ENCODE results near the gene HIGD1C. TPM values are rescaled to one million over a fixed set of nuclear protein-coding genes. Genes with fewer than 3 reads are reported as not detected.

The HIGD1C gene
- total and polyA plus RNA-seq, 2 experiments from 2014 or later: not detected

DNA sequence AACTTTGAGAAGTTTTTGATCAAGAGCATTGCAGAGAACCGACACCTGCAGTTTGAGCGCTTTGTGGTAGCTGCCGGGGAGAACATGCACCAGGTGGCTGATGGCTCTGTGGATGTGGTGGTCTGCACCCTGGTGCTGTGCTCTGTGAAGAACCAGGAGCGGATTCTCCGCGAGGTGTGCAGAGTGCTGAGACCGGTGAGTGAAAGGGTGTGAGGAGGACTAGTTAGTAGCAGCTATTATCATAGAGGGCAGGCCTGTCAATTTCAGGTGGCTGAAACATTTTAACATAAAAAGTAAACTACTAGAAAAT is 27.0 kb upstream of the HIGD1C start:
- Histone ChIP-seq H3K36me3 (ENCODE audit: insufficient read depth) (no peaks in the 10 kb centered on the region), H3K4me1 (ENCODE audit: insufficient read depth) (peaks cover 69% of the 10 kb centered on the region), H3K27ac (ENCODE audit: low read depth) (no peak overlapping the region), H3K27me3 (ENCODE audit: insufficient read depth) (no peaks in the 10 kb centered on the region), H3K4me3 (peak overlapping the region; percentile 63), H3F3A (replicated peaks; ENCODE audit: low read depth) (0 out of 2 replicates have a peak, but pooled peaks cover 16% of the 10 kb centered on the region), H2AFZ (no peak overlapping the region), H4K20me1 (replicated peaks; ENCODE audit: insufficient read depth) (no peaks in the 10 kb centered on the region), H3K79me2 (replicated peaks; ENCODE audit: insufficient read depth) (peaks cover 48% of the 10 kb centered on the region), H3K4me2 (peak overlapping the region; percentile 91), H3K9me2 (ENCODE audit: insufficient read depth) (no peaks in the 10 kb centered on the region)
- TF ChIP-seq POLR2AphosphoS5 (IDR thresholded peaks at IDR 0.05; ENCODE audit: low read depth): 0 out of 2 replicates have a peak, but pooled peaks have one; percentile 1
- no peak for TF ChIP-seq STAT1 (IDR thresholded peaks at IDR 0.05; ENCODE audit: unreplicated experiment)
- TF ChIP-seq ZNF114 (CRISPR knock-in tag; IDR thresholded peaks at IDR 0.05): no peak
- TF ChIP-seq, protein P1, sequence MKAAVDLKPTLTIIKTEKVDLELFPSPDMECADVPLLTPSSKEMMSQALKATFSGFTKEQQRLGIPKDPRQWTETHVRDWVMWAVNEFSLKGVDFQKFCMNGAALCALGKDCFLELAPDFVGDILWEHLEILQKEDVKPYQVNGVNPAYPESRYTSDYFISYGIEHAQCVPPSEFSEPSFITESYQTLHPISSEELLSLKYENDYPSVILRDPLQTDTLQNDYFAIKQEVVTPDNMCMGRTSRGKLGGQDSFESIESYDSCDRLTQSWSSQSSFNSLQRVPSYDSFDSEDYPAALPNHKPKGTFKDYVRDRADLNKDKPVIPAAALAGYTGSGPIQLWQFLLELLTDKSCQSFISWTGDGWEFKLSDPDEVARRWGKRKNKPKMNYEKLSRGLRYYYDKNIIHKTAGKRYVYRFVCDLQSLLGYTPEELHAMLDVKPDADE (IDR thresholded peaks at IDR 0.05): no peak
- TF ChIP-seq JUNB (IDR thresholded peaks at IDR 0.05; ENCODE audit: unreplicated experiment): no peak
- H3K4me1 Mint-ChIP-seq: peaks cover 47% of the 10 kb centered on the region
- no peaks in the 10 kb centered on the region for H3K9me3 Mint-ChIP-seq
- peaks cover 6% of the 10 kb centered on the region; the same call in 1 of the 3 replicates for H3K36me3 Mint-ChIP-seq (ENCODE audit: low read depth)
- H3K27ac Mint-ChIP-seq: peak overlapping the region; percentile 76; the same call in 1 of the 2 replicates
- ATAC-seq (peak; percentile 55), DNase-seq (ENCODE audit: low spot score) (peak; percentile 38)
- H3K4me3 Mint-ChIP-seq: peak overlapping the region; percentile 82
- H3K27me3 Mint-ChIP-seq (ENCODE audit: insufficient read depth, low read depth, poor library complexity): peaks cover 4% of the 10 kb centered on the region

DNA sequence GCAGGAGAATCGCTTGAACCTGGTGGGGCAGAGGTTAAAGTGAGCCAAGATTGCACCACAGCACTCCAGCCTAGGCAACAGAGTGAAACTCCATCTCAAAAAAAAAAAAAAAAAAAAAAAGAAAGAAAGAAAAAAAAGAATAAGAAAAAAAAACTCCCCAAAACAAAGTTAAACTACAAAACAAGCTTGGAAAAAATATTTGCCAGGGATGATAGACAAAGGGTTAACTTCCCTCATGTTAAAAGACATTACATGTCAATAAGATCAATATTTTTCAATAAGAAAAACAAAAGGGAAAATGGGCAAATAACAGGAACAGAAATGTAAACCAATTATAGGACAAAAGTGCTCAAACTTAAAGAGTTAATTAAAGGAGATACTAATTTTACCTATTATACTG is 26.4 kb upstream of the HIGD1C start:
- H3K79me2 ChIP-seq (replicated peaks; ENCODE audit: insufficient read depth): peaks cover 48% of the 10 kb centered on the region
- no peaks in the 10 kb centered on the region for H3K9me3 Mint-ChIP-seq
- no peaks in the 10 kb centered on the region for H3K36me3 ChIP-seq (ENCODE audit: insufficient read depth)
- peak overlapping the region; percentile 63 for H3K4me3 ChIP-seq
- peaks cover 50% of the 10 kb centered on the region for H3K4me1 Mint-ChIP-seq
- H3F3A ChIP-seq (replicated peaks; ENCODE audit: low read depth): 0 out of 2 replicates have a peak, but pooled peaks cover 16% of the 10 kb centered on the region
- peak overlapping the region; percentile 82 for H3K4me3 Mint-ChIP-seq
- H3K27me3 ChIP-seq (ENCODE audit: insufficient read depth): no peaks in the 10 kb centered on the region
- H3K4me2 ChIP-seq: peak overlapping the region; percentile 91
- no peak overlapping the region for H2AFZ ChIP-seq
- no peak for DNase-seq (ENCODE audit: low spot score)
- H3K27me3 Mint-ChIP-seq (ENCODE audit: insufficient read depth, low read depth, poor library complexity): peaks cover 4% of the 10 kb centered on the region
- H3K36me3 Mint-ChIP-seq (ENCODE audit: low read depth): peaks cover 10% of the 10 kb centered on the region
- ATAC-seq: no peak
- peaks cover 74% of the 10 kb centered on the region for H3K4me1 ChIP-seq (ENCODE audit: insufficient read depth)
- H4K20me1 ChIP-seq (replicated peaks; ENCODE audit: insufficient read depth): no peaks in the 10 kb centered on the region
- no peak overlapping the region for H3K27ac Mint-ChIP-seq
- no peak overlapping the region for H3K27ac ChIP-seq (ENCODE audit: low read depth)
- H3K9me2 ChIP-seq (ENCODE audit: insufficient read depth): no peaks in the 10 kb centered on the region
- TF ChIP-seq POLR2AphosphoS5 (IDR thresholded peaks at IDR 0.05; ENCODE audit: low read depth) (no peak), STAT1 (IDR thresholded peaks at IDR 0.05; ENCODE audit: unreplicated experiment) (no peak), CREB1 (CRISPR knock-in tag; IDR thresholded peaks at IDR 0.05; ENCODE audit: low read depth) (no peak), JUNB (IDR thresholded peaks at IDR 0.05; ENCODE audit: unreplicated experiment) (no peak), ZNF331 (CRISPR knock-in tag; IDR thresholded peaks at IDR 0.05; ENCODE audit: low read depth) (no peak), NANOG (IDR thresholded peaks at IDR 0.05; ENCODE audit: borderline replicate concordance) (no peak)
- TF ChIP-seq, protein P2, sequence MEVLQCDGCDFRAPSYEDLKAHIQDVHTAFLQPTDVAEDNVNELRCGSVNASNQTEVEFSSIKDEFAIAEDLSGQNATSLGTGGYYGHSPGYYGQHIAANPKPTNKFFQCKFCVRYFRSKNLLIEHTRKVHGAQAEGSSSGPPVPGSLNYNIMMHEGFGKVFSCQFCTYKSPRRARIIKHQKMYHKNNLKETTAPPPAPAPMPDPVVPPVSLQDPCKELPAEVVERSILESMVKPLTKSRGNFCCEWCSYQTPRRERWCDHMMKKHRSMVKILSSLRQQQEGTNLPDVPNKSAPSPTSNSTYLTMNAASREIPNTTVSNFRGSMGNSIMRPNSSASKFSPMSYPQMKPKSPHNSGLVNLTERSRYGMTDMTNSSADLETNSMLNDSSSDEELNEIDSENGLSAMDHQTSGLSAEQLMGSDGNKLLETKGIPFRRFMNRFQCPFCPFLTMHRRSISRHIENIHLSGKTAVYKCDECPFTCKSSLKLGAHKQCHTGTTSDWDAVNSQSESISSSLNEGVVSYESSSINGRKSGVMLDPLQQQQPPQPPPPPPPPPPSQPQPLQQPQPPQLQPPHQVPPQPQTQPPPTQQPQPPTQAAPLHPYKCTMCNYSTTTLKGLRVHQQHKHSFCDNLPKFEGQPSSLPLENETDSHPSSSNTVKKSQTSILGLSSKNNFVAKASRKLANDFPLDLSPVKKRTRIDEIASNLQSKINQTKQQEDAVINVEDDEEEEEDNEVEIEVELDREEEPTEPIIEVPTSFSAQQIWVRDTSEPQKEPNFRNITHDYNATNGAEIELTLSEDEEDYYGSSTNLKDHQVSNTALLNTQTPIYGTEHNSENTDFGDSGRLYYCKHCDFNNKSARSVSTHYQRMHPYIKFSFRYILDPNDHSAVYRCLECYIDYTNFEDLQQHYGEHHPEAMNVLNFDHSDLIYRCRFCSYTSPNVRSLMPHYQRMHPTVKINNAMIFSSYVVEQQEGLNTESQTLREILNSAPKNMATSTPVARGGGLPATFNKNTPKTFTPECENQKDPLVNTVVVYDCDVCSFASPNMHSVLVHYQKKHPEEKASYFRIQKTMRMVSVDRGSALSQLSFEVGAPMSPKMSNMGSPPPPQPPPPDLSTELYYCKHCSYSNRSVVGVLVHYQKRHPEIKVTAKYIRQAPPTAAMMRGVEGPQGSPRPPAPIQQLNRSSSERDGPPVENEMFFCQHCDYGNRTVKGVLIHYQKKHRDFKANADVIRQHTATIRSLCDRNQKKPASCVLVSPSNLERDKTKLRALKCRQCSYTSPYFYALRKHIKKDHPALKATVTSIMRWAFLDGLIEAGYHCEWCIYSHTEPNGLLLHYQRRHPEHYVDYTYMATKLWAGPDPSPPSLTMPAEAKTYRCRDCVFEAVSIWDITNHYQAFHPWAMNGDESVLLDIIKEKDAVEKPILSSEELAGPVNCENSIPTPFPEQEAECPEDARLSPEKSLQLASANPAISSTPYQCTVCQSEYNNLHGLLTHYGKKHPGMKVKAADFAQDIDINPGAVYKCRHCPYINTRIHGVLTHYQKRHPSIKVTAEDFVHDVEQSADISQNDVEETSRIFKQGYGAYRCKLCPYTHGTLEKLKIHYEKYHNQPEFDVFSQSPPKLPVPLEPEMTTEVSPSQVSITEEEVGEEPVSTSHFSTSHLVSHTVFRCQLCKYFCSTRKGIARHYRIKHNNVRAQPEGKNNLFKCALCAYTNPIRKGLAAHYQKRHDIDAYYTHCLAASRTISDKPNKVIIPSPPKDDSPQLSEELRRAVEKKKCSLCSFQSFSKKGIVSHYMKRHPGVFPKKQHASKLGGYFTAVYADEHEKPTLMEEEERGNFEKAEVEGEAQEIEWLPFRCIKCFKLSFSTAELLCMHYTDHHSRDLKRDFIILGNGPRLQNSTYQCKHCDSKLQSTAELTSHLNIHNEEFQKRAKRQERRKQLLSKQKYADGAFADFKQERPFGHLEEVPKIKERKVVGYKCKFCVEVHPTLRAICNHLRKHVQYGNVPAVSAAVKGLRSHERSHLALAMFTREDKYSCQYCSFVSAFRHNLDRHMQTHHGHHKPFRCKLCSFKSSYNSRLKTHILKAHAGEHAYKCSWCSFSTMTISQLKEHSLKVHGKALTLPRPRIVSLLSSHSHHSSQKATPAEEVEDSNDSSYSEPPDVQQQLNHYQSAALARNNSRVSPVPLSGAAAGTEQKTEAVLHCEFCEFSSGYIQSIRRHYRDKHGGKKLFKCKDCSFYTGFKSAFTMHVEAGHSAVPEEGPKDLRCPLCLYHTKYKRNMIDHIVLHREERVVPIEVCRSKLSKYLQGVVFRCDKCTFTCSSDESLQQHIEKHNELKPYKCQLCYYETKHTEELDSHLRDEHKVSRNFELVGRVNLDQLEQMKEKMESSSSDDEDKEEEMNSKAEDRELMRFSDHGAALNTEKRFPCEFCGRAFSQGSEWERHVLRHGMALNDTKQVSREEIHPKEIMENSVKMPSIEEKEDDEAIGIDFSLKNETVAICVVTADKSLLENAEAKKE (CRISPR knock-in tag; IDR thresholded peaks at IDR 0.05): no peak
- TF ChIP-seq, protein P1 (IDR thresholded peaks at IDR 0.05): no peak
- TF ChIP-seq, protein P3, sequence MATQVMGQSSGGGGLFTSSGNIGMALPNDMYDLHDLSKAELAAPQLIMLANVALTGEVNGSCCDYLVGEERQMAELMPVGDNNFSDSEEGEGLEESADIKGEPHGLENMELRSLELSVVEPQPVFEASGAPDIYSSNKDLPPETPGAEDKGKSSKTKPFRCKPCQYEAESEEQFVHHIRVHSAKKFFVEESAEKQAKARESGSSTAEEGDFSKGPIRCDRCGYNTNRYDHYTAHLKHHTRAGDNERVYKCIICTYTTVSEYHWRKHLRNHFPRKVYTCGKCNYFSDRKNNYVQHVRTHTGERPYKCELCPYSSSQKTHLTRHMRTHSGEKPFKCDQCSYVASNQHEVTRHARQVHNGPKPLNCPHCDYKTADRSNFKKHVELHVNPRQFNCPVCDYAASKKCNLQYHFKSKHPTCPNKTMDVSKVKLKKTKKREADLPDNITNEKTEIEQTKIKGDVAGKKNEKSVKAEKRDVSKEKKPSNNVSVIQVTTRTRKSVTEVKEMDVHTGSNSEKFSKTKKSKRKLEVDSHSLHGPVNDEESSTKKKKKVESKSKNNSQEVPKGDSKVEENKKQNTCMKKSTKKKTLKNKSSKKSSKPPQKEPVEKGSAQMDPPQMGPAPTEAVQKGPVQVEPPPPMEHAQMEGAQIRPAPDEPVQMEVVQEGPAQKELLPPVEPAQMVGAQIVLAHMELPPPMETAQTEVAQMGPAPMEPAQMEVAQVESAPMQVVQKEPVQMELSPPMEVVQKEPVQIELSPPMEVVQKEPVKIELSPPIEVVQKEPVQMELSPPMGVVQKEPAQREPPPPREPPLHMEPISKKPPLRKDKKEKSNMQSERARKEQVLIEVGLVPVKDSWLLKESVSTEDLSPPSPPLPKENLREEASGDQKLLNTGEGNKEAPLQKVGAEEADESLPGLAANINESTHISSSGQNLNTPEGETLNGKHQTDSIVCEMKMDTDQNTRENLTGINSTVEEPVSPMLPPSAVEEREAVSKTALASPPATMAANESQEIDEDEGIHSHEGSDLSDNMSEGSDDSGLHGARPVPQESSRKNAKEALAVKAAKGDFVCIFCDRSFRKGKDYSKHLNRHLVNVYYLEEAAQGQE (IDR thresholded peaks at IDR 0.05; ENCODE audit: unreplicated experiment): no peak
